ENCODE measurements around the gene RIIAD1.

The RIIAD1 gene

GRCh38 chr1:151689494-151689893 is 31.8 kb upstream of the RIIAD1 start:
- H3K4me2 ChIP-seq (ENCODE audit: low read length) = no peak overlapping the region
- no peaks in the 10 kb centered on the region for H3K79me1 ChIP-seq (ENCODE audit: low read length)
- no peak overlapping the region for H3K9ac ChIP-seq (ENCODE audit: low read length)
- no peaks in the 10 kb centered on the region for H3K4me1 ChIP-seq (ENCODE audit: control insufficient read depth in 1 of 2, insufficient read depth in 2 of 2, low read length in 2 of 2)
- WGBS (ENCODE audit: extremely low coverage, insufficient coverage, insufficient read length) = no CpG with 5 or more reads among the region's 4 CpGs
- no peaks in the 10 kb centered on the region for H3K9me3 ChIP-seq (ENCODE audit: insufficient read depth, low read depth, low read length)
- H2BK12ac ChIP-seq (ENCODE audit: low read length) = no peak overlapping the region
- no peak overlapping the region for H3K4me3 ChIP-seq (ENCODE audit: low read depth, low read length)
- H3K4ac ChIP-seq (ENCODE audit: low read depth, low read length) = no peak overlapping the region
- no peak overlapping the region for H4K8ac ChIP-seq (ENCODE audit: low read depth, low read length)
- H4K12ac ChIP-seq (ENCODE audit: low read depth, low read length) = no peak overlapping the region
- H3K14ac ChIP-seq (ENCODE audit: low read length) = no peak overlapping the region
- no peaks in the 10 kb centered on the region for H3K79me2 ChIP-seq (ENCODE audit: control insufficient read depth, insufficient read depth, low read length, poor library complexity)
- no peak overlapping the region for H3K18ac ChIP-seq (ENCODE audit: low read length)
- H3K36me3 ChIP-seq (ENCODE audit: control insufficient read depth in 1 of 2, insufficient read depth in 2 of 2, low read length in 2 of 2) = peaks cover 7 to 12% of the 10 kb centered on the region in 2 experiments
- DNase-seq = no peak
- H4K91ac ChIP-seq (ENCODE audit: low read depth, low read length) = no peak overlapping the region
- H3K27me3 ChIP-seq (ENCODE audit: insufficient read depth, low read length) = no peaks in the 10 kb centered on the region
- H2AK5ac ChIP-seq (ENCODE audit: low read length) = no peak overlapping the region
- no peak overlapping the region for H2AFZ ChIP-seq (ENCODE audit: insufficient read depth, low read length, poor library complexity)
- H2BK120ac ChIP-seq (ENCODE audit: insufficient read depth, low read length, poor library complexity) = no peak overlapping the region
- no peak overlapping the region for H3K27ac ChIP-seq (ENCODE audit: low read depth, low read length)
- no peak overlapping the region for H3K23ac ChIP-seq (ENCODE audit: low read length)
- no peak overlapping the region for H2BK5ac ChIP-seq (ENCODE audit: low read depth, low read length, poor library complexity)

- no peak overlapping the region for H2BK12ac ChIP-seq (ENCODE audit: low read length)
- peaks cover 4 to 14% of the 10 kb centered on the region in 2 experiments for H3K36me3 ChIP-seq (ENCODE audit: control insufficient read depth in 1 of 2, insufficient read depth in 2 of 2, low read length in 2 of 2)
- H2BK5ac ChIP-seq (ENCODE audit: low read depth, low read length, poor library complexity) = no peak overlapping the region
- DNase-seq = no peak
- no peaks in the 10 kb centered on the region for H3K9me3 ChIP-seq (ENCODE audit: insufficient read depth, low read depth, low read length)
- no peak overlapping the region for H4K8ac ChIP-seq (ENCODE audit: low read depth, low read length)
- H3K4me3 ChIP-seq (ENCODE audit: low read depth, low read length) = no peak overlapping the region
- H3K18ac ChIP-seq (ENCODE audit: low read length) = no peak overlapping the region
- no peaks in the 10 kb centered on the region for H3K27me3 ChIP-seq (ENCODE audit: insufficient read depth, low read length)
- WGBS (ENCODE audit: extremely low coverage, insufficient coverage, insufficient read length) = no CpG with 5 or more reads among the region's 3 CpGs
- no peak overlapping the region for H4K91ac ChIP-seq (ENCODE audit: low read depth, low read length)
- no peak overlapping the region for H2AK5ac ChIP-seq (ENCODE audit: low read length)
- no peak overlapping the region for H3K14ac ChIP-seq (ENCODE audit: low read length)
- H2AFZ ChIP-seq (ENCODE audit: insufficient read depth, low read length, poor library complexity) = no peak overlapping the region
- no peak overlapping the region for H3K9ac ChIP-seq (ENCODE audit: low read length)
- H3K4ac ChIP-seq (ENCODE audit: low read depth, low read length) = no peak overlapping the region
- no peak overlapping the region for H3K4me2 ChIP-seq (ENCODE audit: low read length)
- no peak overlapping the region for H3K27ac ChIP-seq (ENCODE audit: low read depth, low read length)
- H3K79me2 ChIP-seq (ENCODE audit: control insufficient read depth, insufficient read depth, low read length, poor library complexity) = no peaks in the 10 kb centered on the region
- no peak overlapping the region for H2BK120ac ChIP-seq (ENCODE audit: insufficient read depth, low read length, poor library complexity)
- no peak overlapping the region for H3K23ac ChIP-seq (ENCODE audit: low read length)
- H4K12ac ChIP-seq (ENCODE audit: low read depth, low read length) = no peak overlapping the region
- no peaks in the 10 kb centered on the region for H3K79me1 ChIP-seq (ENCODE audit: low read length)
- H3K4me1 ChIP-seq (ENCODE audit: control insufficient read depth in 1 of 2, insufficient read depth in 2 of 2, low read length in 2 of 2) = no peaks in the 10 kb centered on the region
These were observed 29.1 kb upstream of the RIIAD1 start for GRCh38 chr1:151692226-151692625.

GRCh38 chr1:151693057-151693651 is 28.2 kb upstream of the RIIAD1 start:
- Histone ChIP-seq H3K79me2 (ENCODE audit: control insufficient read depth, insufficient read depth, low read length, poor library complexity) (no peaks in the 10 kb centered on the region), H3K36me3 (ENCODE audit: control insufficient read depth in 1 of 2, insufficient read depth in 2 of 2, low read length in 2 of 2) (peaks cover 8 to 18% of the 10 kb centered on the region in 2 experiments), H2AK5ac (ENCODE audit: low read length) (no peak overlapping the region), H3K4ac (ENCODE audit: low read depth, low read length) (no peak overlapping the region), H3K14ac (ENCODE audit: low read length) (no peak overlapping the region), H3K4me1 (ENCODE audit: control insufficient read depth in 1 of 2, insufficient read depth in 2 of 2, low read length in 2 of 2) (no peaks in the 10 kb centered on the region), H2BK12ac (ENCODE audit: low read length) (no peak overlapping the region), H4K91ac (ENCODE audit: low read depth, low read length) (no peak overlapping the region), H4K12ac (ENCODE audit: low read depth, low read length) (no peak overlapping the region), H3K18ac (ENCODE audit: low read length) (no peak overlapping the region), H3K4me2 (ENCODE audit: low read length) (no peak overlapping the region), H3K79me1 (ENCODE audit: low read length) (no peaks in the 10 kb centered on the region), H3K9me3 (ENCODE audit: insufficient read depth, low read depth, low read length) (no peaks in the 10 kb centered on the region), H3K27ac (ENCODE audit: low read depth, low read length) (no peak overlapping the region), H2BK120ac (ENCODE audit: insufficient read depth, low read length, poor library complexity) (no peak overlapping the region), H2BK5ac (ENCODE audit: low read depth, low read length, poor library complexity) (no peak overlapping the region), H3K27me3 (ENCODE audit: insufficient read depth, low read length) (no peaks in the 10 kb centered on the region), H3K4me3 (ENCODE audit: low read depth, low read length) (no peak overlapping the region), H3K23ac (ENCODE audit: low read length) (no peak overlapping the region), H4K8ac (ENCODE audit: low read depth, low read length) (no peak overlapping the region), H2AFZ (ENCODE audit: insufficient read depth, low read length, poor library complexity) (no peak overlapping the region), H3K9ac (ENCODE audit: low read length) (no peak overlapping the region)
- peak in 1 of 2 donors; percentile 27 for DNase-seq
- WGBS (ENCODE audit: extremely low coverage, insufficient coverage, insufficient read length) = no CpG with 5 or more reads among the region's 4 CpGs

GRCh38 chr1:151701515-151701914 is 19.8 kb upstream of the RIIAD1 start:
- no peak overlapping the region for H4K91ac ChIP-seq (ENCODE audit: low read depth, low read length)
- no peak overlapping the region for H3K23ac ChIP-seq (ENCODE audit: low read length)
- no peaks in the 10 kb centered on the region for H3K79me1 ChIP-seq (ENCODE audit: low read length)
- no peak overlapping the region for H3K4me2 ChIP-seq (ENCODE audit: low read length)
- no peaks in the 10 kb centered on the region for H3K79me2 ChIP-seq (ENCODE audit: control insufficient read depth, insufficient read depth, low read length, poor library complexity)
- H3K36me3 ChIP-seq (ENCODE audit: control insufficient read depth in 1 of 2, insufficient read depth in 2 of 2, low read length in 2 of 2) = peaks cover 7 to 22% of the 10 kb centered on the region in 2 experiments
- H3K9ac ChIP-seq (ENCODE audit: low read length) = no peak overlapping the region
- no peaks in the 10 kb centered on the region for H3K27me3 ChIP-seq (ENCODE audit: insufficient read depth, low read length)
- H4K8ac ChIP-seq (ENCODE audit: low read depth, low read length) = no peak overlapping the region
- no peaks in the 10 kb centered on the region for H3K9me3 ChIP-seq (ENCODE audit: insufficient read depth, low read depth, low read length)
- H3K4ac ChIP-seq (ENCODE audit: low read depth, low read length) = no peak overlapping the region
- H3K14ac ChIP-seq (ENCODE audit: low read length) = no peak overlapping the region
- no peak overlapping the region for H2BK12ac ChIP-seq (ENCODE audit: low read length)
- H2BK120ac ChIP-seq (ENCODE audit: insufficient read depth, low read length, poor library complexity) = no peak overlapping the region
- H3K4me1 ChIP-seq (ENCODE audit: control insufficient read depth in 1 of 2, insufficient read depth in 2 of 2, low read length in 2 of 2) = peaks cover 9 to 12% of the 10 kb centered on the region in 2 experiments
- H4K12ac ChIP-seq (ENCODE audit: low read depth, low read length) = no peak overlapping the region
- H3K27ac ChIP-seq (ENCODE audit: low read depth, low read length) = no peak overlapping the region
- no peak overlapping the region for H3K4me3 ChIP-seq (ENCODE audit: low read depth, low read length)
- H2BK5ac ChIP-seq (ENCODE audit: low read depth, low read length, poor library complexity) = no peak overlapping the region
- no CpG with 5 or more reads among the region's 5 CpGs for WGBS (ENCODE audit: extremely low coverage, insufficient coverage, insufficient read length)
- H2AK5ac ChIP-seq (ENCODE audit: low read length) = no peak overlapping the region
- DNase-seq = no peak
- H3K18ac ChIP-seq (ENCODE audit: low read length) = no peak overlapping the region
- H2AFZ ChIP-seq (ENCODE audit: insufficient read depth, low read length, poor library complexity) = no peak overlapping the region
